ENCODE data around the gene TENM4.

DNA sequence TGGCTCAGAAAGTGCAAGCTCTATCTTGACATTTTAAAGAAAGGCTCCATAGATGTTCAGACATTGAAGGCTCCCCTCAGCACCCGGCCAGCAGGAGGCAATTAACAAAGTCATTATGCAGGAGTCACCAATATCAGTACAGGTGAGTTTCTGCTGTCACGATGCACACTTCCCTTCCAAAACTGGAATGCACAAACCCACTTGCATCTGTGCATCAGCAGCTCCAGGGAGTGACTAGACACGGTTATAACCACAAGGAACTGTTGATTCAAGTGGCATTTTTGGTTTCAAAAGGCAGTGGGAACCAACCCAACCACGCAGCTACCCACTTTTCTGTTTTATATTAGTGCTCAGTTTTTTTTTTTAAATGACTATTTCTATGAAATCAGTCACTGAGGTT lies 572.3 kb downstream of the TENM4 start:
- TF ChIP-seq, protein P1, sequence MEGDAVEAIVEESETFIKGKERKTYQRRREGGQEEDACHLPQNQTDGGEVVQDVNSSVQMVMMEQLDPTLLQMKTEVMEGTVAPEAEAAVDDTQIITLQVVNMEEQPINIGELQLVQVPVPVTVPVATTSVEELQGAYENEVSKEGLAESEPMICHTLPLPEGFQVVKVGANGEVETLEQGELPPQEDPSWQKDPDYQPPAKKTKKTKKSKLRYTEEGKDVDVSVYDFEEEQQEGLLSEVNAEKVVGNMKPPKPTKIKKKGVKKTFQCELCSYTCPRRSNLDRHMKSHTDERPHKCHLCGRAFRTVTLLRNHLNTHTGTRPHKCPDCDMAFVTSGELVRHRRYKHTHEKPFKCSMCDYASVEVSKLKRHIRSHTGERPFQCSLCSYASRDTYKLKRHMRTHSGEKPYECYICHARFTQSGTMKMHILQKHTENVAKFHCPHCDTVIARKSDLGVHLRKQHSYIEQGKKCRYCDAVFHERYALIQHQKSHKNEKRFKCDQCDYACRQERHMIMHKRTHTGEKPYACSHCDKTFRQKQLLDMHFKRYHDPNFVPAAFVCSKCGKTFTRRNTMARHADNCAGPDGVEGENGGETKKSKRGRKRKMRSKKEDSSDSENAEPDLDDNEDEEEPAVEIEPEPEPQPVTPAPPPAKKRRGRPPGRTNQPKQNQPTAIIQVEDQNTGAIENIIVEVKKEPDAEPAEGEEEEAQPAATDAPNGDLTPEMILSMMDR (IDR thresholded peaks at IDR 0.05; ENCODE audit: low read depth, low read length, poor library complexity, severe bottlenecking): no peak
- TF ChIP-seq EZH2phosphoT487 (IDR thresholded peaks at IDR 0.05; ENCODE audit: borderline replicate concordance, low read length): no peak

Data from DOHH2 (cell line).